ENCODE data around the gene SLK.

SLK gene

GRCh38 chr10:104038958-104039752 lies 72.2 kb downstream of the SLK start:
- H2AFZ ChIP-seq (ENCODE audit: low read depth, low read length, severe bottlenecking), result no peak overlapping the region
- no peak overlapping the region for H3K4me2 ChIP-seq (ENCODE audit: low read depth, low read length, poor library complexity, severe bottlenecking)
- no peaks in the 10 kb centered on the region for H3K9me3 ChIP-seq (ENCODE audit: insufficient read depth, low read length)
- H4K20me1 ChIP-seq (ENCODE audit: low read depth, low read length), result no peaks in the 10 kb centered on the region
- no peaks in the 10 kb centered on the region for H3K27me3 ChIP-seq (ENCODE audit: low read length)
- no peak overlapping the region for H3K4me3 ChIP-seq (ENCODE audit: insufficient read depth, low read length, poor library complexity, severe bottlenecking)
- H3K36me3 ChIP-seq (ENCODE audit: low read length), result no peaks in the 10 kb centered on the region
- H3K9me2 ChIP-seq (replicated peaks; ENCODE audit: insufficient read depth, low read length), result no peaks in the 10 kb centered on the region
- no peak overlapping the region for H3K27ac ChIP-seq (ENCODE audit: low read depth, low read length)
- TF ChIP-seq CTCF (IDR thresholded peaks at IDR 0.05; ENCODE audit: insufficient read depth, low read length, poor library complexity, severe bottlenecking), result no peak
- TF ChIP-seq EZH2phosphoT487 (conservative IDR thresholded peaks at IDR 0.05; ENCODE audit: low read length), result no peak
- H3F3A ChIP-seq (ENCODE audit: insufficient read depth), result no peaks in the 10 kb centered on the region
- H3K9ac ChIP-seq (ENCODE audit: low read length), result no peak overlapping the region
- no peaks in the 10 kb centered on the region for H3K79me2 ChIP-seq (ENCODE audit: insufficient read depth, low read length)

- no peaks in the 10 kb centered on the region for H3K36me3 ChIP-seq (ENCODE audit: low read length)
- TF ChIP-seq EZH2phosphoT487 (conservative IDR thresholded peaks at IDR 0.05; ENCODE audit: low read length) (no peak), CTCF (IDR thresholded peaks at IDR 0.05; ENCODE audit: insufficient read depth, low read length, poor library complexity, severe bottlenecking) (no peak)
Observed at GRCh38 chr10:104040382-104040781, 73.4 kb downstream of the SLK start.

GRCh38 chr10:104040862-104041789 lies 74.2 kb downstream of the SLK start:
- TF ChIP-seq EZH2phosphoT487 (conservative IDR thresholded peaks at IDR 0.05; ENCODE audit: low read length) (no peak), CTCF (IDR thresholded peaks at IDR 0.05; ENCODE audit: insufficient read depth, low read length, poor library complexity, severe bottlenecking) (no peak)
- Histone ChIP-seq H3K9me2 (replicated peaks; ENCODE audit: insufficient read depth, low read length) (no peaks in the 10 kb centered on the region), H2AFZ (ENCODE audit: low read depth, low read length, severe bottlenecking) (no peak overlapping the region), H3K9ac (ENCODE audit: low read length) (no peak overlapping the region), H3K79me2 (ENCODE audit: insufficient read depth, low read length) (no peaks in the 10 kb centered on the region), H3K27ac (ENCODE audit: low read depth, low read length) (no peak overlapping the region), H3K4me2 (ENCODE audit: low read depth, low read length, poor library complexity, severe bottlenecking) (no peak overlapping the region), H3F3A (ENCODE audit: insufficient read depth) (no peaks in the 10 kb centered on the region), H3K36me3 (ENCODE audit: low read length) (no peaks in the 10 kb centered on the region), H4K20me1 (ENCODE audit: low read depth, low read length) (no peaks in the 10 kb centered on the region), H3K4me3 (ENCODE audit: insufficient read depth, low read length, poor library complexity, severe bottlenecking) (no peak overlapping the region), H3K9me3 (ENCODE audit: insufficient read depth, low read length) (no peaks in the 10 kb centered on the region), H3K27me3 (ENCODE audit: low read length) (no peaks in the 10 kb centered on the region)

More at GRCh38 chr10:104040382-104040781, 73.4 kb downstream of the SLK start:
- Histone ChIP-seq H3K4me3 (ENCODE audit: insufficient read depth, low read length, poor library complexity, severe bottlenecking) (no peak overlapping the region), H3K27ac (ENCODE audit: low read depth, low read length) (no peak overlapping the region), H3K79me2 (ENCODE audit: insufficient read depth, low read length) (no peaks in the 10 kb centered on the region), H4K20me1 (ENCODE audit: low read depth, low read length) (no peaks in the 10 kb centered on the region), H3K9me3 (ENCODE audit: insufficient read depth, low read length) (no peaks in the 10 kb centered on the region), H3F3A (ENCODE audit: insufficient read depth) (no peaks in the 10 kb centered on the region), H3K9ac (ENCODE audit: low read length) (no peak overlapping the region), H3K9me2 (replicated peaks; ENCODE audit: insufficient read depth, low read length) (no peaks in the 10 kb centered on the region), H2AFZ (ENCODE audit: low read depth, low read length, severe bottlenecking) (no peak overlapping the region), H3K4me2 (ENCODE audit: low read depth, low read length, poor library complexity, severe bottlenecking) (no peak overlapping the region), H3K27me3 (ENCODE audit: low read length) (no peaks in the 10 kb centered on the region)
